K562 (cell line): ENCODE results near the gene IGSF23.

ENCODE experiments used
- CC2D1A ChIP-seq: fragments of 450-650 bp; IDR thresholded peaks from 2 replicates; pipeline ENCODE4 v1.6.1; 2017; ENCODE audit warnings: mild to moderate bottlenecking
- ZNF445 ChIP-seq: fragments of 250-450 bp; sonication (Bioruptor Pico); IDR thresholded peaks from 2 replicates; pipeline ENCODE4 v1.4.0; 2020; ENCODE audit warnings: low read depth, mild to moderate bottlenecking, moderate library complexity

DNA sequence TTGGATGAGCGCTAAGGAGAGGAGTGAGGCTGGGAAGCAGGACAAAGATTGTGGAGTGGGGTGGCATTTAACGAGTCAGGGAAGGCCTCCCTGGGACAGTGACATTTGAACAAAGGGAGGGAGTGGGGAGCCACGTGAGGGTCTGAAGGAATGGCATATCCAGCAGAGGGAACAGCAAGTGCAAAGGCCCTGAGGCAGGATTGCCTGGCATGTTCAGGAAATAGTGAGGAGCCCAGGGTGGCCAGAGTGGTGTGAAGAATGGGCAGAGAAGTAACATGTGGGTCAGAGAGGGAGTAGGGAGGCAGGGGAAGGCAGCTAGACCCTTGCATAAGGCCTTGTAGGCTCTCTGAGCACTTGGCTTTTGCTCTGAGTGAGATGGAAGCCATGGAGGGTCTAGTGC lies 15.4 kb downstream of the IGSF23 start:
- TF ChIP-seq ZNF445 (CRISPR knock-in tag): no peak
- TF ChIP-seq CC2D1A: no peak
